HG03442 (cell line): Measurements from ENCODE around the gene ABTB2.
A peak's percentile ranks its signal among the peaks of the same experiment; 100 is the strongest.
"Not testable (repeated sequence)": the region's sequence is repeated elsewhere in the genome, so short reads cannot be mapped to it uniquely, and the experiment has no call there.

ENCODE experiments used
- ATAC-seq: cut with Tn5 transposase; IDR thresholded peaks from one replicate; pipeline ENCODE4 v1.9.1; 2021; ENCODE audit warnings: mild to moderate bottlenecking, moderate library complexity; ENCODE audit not compliant: unreplicated experiment

Gene ABTB2

DNA sequence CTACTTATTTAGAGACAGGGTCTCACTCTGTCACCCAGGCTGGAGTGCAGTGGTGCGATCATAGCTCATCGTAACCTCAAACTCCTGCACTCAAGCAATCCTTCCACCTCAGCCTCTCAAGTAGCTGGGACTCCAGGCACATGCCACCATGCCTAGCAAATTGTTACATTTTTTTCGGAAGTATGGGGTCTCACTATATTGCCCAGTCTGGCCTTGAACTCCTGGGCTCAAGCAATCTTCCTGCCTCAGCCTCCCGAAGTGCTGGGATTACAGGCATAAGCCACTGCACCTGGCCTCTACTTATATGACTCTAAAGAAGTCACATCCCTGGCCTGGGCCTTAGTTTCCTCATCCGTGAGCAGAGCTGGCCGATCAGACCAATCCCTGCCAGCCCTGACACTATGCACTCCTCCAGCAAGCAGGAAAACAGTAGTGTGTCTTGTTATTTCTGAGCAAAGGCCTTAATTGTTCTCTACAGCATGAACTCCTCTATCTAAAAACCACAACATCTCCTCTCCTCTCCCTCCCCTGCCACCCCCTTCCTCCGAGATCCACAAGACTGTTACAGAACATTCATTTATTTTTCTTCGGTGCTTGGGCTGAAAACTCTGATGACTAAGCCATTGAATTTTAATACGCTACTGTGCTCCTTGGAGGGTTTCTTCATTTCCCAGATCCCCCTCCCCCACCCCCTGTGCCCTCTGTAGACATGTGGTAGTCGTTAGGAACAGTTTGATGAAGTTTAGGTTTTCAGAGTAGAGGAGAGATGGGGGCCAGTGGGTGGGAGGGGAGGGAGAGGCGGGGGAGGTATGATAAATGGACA lies 91.5 kb downstream of the ABTB2 start:
- ATAC-seq: no peak

DNA sequence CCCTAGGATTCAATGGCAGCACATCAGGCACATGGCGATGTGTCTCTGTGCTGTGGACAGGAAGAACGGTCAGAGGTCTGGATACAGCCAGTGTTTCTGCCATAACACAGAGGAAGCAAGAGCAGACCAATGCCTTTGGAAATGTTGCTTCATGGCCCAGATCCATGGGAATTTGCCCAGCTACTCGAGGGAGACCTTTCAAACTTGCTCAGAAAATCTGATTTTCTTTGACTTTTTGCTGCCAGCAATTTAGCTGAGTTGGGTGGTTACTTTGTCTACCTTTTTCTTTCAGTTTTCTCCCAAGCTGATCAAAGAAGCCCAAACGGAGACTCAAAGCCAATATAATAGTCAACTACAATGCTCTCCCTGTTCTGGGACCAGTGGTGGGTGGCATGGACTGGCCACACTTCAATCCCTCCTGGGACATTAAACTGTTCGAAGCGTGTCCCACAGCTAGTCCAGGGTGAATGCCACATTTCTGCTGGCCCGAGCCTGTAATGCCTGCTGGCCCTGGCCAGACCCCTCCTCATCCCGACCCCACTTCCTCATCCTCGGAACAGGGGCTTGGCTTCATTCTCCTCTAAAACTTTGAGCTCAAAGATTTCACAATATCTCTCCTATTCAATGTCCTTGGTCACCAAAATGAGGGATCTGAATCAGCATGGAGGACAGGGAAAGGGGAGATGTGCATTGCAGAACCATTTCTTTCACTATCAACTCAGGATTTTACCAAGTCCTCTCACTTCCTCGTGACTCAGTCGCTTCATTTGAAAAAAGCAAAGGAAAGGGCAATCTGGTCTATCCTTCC lies 93.3 kb downstream of the ABTB2 start:
- no peak for ATAC-seq

DNA sequence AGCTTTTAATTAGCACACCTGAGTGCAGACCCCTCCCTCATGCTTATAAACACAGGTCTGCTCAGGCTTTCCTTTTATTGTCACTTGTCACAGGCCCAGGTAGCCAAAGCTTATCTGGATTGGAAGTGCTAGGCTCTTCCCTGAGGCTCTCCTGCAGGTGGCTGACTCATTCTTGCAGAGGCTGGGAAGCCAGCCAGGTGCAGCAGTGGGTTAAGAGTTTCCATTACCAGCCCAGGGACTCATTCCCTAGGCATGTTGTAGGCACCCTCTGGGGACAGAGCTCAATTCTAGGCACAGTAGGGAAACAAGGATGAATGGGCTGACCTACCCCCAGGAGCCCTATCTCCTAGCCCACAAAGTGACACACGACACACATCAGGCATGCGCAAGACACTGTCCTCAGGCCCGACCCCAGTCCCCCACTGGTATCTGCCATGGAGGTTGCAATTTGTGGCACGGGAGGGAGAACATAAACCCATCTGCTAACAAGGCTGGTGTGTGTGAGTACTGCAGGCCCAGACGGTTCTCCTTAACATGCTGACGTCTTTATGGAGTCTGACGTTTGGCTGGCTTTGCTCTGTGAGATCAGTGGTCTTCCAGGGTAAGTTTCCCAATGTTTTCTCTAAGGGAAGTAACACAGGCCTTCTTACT lies 94.2 kb downstream of the ABTB2 start:
- no peak for ATAC-seq

DNA sequence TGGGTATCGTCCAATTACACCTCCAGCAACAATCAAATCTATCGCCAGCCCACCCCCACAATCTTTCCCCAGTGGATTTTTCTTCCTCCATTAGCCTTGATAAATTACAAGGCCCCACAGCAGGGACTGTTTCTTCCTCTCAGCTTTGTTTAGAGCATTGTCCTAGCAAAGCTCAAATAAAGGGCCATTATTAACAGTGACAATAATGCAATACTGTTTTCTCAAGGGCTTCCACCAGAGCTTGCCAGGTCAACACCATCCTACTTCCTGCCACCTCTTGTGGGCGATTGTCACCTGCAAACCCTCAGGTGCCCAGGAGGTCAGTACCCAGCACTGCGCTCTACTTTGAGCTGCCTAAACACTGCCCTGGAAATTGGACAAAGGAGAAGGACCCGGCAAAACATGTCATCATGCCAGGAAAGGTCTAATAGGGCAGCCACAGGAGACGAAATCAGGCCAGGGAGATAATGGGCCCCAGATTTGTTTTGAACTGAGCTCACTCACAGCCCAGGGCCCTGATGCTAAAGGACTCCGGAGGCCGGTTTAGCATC lies 95.2 kb downstream of the ABTB2 start:
- no peak for ATAC-seq

DNA sequence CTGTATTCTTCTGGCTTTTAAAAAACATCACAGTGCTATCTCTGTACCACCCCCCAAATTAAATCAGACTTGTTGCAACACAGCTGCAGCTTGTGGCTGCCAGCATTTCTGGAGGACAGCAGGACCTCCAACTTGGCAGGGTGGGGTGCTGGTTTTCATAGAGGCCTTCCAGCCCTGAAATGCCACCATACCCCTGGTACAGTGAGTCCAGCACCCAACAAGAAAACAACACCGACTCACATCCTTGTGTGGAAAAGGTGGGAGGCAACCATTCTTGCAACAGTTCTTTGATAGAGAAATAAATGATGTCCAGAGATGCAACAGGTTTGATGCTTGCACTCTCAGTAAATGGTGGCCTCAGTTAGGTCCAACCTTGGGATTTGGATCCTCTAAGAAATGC lies 96.0 kb downstream of the ABTB2 start:
- ATAC-seq: no peak

DNA sequence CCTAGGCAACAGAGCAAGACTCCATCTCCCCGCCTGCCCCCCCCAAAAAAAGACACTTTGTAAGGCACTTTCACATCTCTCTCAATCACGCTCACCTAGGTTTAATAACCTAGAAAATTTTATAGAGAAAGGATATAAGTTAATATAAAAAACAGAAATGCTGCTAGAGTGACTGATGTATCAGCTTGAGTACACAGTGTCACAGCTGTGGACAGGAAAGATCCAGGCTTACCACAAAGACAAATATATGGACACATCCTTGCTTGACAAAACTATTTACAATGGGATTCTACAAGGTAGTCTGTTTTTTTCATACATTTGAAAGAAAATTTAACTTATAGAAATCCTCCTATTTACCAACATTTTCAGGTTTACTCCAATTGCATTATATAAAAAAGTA lies 96.7 kb downstream of the ABTB2 start:
- no peak for ATAC-seq

DNA sequence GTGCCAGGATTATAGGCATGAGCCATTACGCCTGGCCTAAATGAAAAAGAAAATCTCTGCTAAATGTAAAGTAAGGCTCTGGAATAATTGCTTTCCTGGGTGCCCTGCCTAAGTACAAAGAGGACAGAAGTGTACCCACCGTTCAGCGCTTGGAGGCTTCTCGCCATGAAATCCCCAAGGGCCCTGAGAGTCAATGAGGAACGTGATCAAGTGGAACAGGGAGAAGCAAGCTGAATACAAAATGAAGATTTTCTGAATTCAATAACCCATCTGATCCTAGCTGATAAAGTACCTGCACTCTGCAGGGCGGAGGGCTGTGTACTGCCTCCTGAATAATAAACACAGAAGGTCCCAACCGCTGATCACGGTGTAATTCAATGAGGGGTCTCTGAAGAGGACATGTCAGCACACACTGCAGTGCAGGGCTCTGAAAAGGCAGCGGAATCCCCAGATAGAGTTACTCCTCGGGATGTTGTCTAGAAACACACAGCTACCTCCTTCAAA lies 97.7 kb downstream of the ABTB2 start:
- no peak for ATAC-seq

DNA sequence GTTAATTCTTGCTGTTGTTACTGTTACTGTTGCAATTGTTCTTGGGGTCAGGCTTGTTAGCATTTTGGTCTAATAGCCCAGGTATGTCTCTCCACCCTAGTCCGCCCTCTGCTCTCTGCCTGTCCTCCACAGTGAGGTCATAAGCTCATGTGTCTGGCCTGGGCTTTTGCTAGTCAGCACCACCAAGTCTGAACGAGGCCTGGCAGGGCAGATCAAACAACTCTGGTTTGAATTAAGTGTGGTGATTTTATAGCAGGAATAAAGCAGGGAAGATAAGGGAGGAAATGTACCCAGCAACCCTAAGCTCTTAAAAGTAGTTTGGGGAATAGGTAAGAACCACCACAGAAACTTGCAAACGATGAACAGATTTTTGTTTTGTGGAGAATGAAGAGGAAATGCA lies 98.7 kb downstream of the ABTB2 start:
- ATAC-seq: no peak

DNA sequence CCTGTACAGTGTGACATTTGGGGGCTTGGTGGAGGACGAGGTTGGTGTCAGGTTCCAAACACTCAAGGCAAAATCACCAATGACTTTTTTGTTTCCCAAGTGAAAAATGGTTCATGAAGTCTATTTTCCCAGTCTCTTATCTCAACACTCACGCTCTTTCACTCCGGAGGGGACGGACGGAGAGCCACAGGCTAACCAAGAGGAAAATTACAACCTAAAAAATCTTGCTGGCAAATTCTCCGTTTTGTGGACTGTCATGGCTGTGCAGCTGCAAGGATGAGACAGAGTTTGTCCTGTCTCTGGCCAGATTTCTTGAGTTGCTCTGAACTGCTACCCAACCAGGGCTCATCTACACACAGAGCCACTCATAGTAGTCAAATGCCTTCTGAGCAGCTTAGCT lies 101.2 kb downstream of the ABTB2 start:
- ATAC-seq: no peak

DNA sequence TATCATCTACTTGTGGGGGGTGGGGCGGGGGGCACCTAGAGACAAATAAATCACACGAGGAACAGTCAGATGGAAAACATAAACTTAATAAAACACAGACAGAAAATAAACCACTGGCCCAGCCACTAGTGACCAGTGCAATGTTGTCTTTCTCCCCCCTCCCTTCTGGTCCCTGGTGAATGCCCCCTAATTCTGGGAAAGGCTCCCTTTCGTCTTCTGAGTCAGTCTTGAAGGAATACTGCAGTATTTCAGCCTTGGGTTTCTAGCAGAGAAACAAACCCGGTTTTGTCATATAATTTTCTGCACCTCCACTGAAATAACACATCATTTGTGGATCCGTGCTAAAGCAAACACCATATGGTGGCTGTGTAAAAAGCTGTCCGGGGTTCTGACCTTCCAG lies 101.7 kb downstream of the ABTB2 start:
- ATAC-seq: no peak

DNA sequence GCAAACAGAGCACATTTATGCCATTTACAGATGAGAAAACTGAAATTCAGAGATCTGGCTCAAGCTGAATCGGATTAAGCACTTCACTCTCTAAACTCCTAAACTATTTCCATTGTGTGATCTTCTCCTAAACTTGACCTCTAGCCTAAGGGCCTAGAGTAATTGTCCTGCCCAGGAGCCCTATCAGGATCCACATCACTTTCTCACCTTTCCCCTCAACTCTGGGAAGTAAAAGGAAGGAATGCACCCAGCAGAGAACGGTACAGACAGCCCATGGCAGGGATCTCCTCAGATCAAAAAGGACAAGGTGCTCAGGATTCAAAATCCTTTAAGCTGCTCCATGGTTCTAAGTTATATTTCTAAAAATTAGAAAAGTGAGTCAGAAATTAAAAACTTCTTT lies 102.7 kb downstream of the ABTB2 start:
- ATAC-seq: no peak

DNA sequence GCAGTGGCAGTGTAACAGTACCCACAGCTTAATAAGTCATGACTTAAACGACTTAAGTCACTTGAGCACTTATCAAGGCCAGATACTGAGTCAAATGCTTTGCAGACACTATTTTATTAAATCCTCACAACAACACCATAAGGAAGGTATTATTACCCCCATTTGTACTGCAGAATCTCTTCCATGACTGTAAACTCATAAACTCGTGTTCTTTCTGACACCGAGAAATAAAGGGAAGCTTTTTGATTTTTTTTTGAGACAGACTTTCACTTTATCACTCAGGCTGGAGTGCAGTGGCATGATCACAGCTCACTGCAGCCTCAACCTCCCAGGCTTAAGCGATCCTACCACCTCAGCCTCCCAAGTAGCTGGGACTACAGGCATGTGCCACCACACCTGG lies 103.8 kb downstream of the ABTB2 start:
- ATAC-seq: no peak

DNA sequence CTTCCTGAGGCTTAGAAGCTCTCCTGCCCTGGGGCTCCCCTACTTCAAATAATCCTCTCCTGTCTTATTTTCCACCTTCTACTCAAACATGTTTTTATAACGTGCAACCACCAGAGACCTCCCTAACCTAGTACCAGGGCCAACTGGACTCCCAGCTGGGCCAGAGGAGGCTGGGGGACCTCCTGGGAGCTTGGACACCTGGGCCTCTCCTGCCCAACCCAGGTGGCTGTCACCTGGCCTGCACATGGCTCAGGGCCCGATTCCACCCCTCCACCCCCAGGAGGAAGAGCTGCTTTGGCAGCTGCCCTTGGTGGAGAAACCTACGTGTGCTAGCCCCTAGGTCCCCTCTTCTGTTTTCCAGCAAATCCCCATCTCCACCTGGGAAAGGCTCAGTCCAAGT lies 105.2 kb downstream of the ABTB2 start:
- ATAC-seq: no peak

DNA sequence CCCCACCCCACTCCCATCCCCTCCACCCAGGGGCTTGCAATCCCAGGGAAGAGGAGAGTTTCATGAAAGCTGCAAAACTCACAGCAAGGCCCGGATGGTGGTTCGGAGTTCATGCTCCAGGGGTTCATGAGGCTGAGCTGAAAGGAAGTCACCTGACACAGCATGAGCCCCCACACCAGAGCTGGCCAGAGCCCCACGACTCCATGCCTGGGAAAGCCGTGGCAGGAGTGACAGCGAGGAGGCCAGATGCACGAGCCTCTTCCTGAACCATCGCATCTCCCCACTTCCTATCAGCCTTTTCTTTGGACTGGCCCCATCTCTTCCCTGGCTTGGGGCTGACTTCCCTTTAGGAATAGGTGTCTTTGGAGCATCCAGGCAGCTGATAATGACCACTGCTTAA lies 105.8 kb downstream of the ABTB2 start:
- no peak for ATAC-seq

DNA sequence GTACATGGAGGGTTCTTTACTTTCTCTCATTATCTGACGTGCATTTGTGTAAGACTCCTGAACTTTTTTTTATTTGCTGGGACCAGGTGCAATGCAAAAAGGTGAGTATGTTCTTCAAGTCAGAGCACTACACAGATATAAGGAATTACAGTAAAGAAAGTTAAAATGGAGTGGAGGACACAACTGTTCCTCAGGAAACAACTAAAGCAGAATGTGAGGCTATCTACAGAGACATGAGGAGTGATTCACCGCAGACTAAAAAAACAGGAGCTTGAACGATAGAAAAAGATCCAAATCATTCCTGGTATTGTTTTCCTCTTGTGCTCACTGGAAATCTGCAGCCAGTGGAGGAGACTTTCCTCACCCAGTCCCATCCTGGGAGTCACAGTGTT lies 106.2 kb downstream of the ABTB2 start:
- no peak for ATAC-seq

DNA sequence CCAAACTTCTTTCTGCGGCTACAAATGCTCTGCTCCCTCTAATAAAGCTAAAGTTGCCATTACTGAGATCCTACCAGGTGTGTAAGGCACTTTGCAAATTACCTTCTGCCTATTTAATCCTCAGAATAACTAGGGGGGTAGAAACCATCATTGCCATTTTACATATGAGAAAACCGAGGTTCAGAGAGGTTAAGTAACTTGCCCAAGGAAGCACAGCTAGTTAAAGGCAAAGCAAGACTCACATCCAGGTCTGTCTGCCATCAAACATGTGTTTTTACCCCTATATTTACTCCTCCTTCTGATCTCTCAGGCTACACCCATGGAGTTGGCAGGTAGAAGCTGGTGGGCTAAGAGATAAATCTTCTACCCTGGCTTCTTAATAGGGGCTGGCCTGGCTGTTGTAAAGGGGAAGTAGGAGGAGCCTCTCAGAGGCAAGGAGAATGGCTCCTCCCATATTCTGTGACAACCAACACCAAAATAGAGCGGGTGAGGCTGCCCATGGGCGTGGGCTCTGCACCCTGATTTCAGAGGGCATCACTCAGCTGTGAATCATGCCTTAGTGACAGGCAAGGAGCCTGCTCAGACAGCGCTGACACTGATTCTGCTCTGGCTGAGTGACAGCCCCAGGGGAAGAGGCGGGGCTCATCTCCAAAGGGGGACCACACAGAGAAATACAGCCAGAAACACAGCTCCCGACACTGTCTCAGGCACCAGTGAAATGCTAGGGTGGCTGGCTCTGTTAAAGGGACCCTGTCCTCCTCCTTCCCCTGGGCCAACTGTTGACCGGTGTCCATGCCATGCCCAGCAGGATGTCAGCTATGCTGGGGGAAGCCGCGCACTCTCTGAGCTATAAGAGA lies 106.8 kb downstream of the ABTB2 start:
- peak; percentile 83 for ATAC-seq

DNA sequence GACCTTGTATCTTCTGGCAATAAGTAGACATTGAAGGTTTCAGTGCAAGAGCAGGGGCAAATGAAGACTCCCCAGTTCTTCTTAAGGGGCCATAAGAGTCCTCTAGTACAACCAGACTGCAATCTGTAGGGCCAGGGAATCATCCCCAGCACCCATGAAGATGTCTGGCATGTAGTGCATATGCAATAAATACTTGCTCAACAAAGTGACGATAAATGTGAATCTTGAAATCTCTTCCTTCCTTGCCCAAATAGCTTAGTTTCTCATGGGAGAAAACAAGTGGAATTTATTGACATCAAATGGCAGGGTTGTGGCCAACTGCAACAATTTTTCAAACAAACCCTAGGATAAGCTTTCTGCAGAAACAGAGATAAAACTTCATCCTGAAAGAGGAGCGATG lies 107.6 kb downstream of the ABTB2 start:
- ATAC-seq: no peak

DNA sequence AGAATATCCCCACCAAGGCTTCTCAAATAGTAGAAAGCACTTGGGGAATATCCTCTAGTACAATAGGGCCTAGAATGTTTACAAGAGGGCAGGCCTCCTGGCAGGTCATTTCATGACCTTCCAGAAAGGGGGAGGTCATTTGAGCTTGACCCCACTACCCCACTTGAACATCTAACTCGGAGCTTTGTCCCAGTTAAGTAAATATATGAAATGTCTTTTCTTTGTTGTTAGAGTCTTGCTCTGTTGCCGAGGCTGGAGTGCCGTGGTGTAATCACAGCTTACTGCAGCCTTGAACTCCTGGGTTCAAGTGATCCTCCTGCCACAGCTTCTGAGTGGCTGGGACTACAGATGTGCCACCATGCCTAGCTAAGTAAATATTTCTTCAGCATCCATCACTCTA lies 108.4 kb downstream of the ABTB2 start:
- ATAC-seq: no peak

DNA sequence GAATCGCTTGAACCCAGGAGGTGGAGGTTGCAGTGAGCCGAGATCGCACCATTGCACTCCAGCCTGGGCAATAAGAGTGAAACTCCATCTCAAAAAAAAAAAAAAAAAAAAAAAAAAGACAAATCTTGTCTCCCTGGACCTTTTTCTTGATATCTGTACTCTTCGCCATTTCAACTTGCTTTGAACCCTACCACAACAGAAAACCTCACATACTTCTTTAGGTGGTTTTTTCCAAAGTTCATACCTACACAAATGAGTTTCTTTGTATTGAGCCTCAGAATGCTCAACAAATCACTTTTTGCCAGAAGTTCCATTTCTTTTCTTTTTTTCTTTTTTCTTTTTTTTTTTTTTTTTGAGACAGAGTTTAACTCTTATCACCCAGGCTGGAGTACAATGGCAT lies 111.3 kb downstream of the ABTB2 start:
- ATAC-seq: not testable (repeated sequence)

DNA sequence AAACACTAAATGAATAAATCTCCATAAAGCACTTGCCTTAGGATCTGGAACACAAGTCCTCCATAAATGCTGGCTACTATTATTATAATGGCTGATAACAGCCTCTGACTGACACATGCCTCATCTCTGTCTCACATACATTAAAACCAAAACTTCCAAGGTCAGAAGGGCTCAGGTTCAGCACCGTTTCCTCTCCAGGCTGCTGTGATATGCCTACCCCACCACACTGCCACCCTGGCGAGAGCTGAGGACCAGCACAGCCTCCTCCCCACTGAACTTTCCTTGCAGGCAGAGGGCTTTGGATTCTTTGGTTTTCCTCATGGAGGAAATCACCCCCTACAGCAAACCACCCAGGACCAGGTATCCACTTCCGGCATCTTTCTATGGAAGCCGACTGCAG lies 112.8 kb downstream of the ABTB2 start:
- no peak for ATAC-seq
